ENCODE results near the gene CUL3. TPM values are rescaled to one million over a fixed set of nuclear protein-coding genes. Genes with fewer than 3 reads are reported as not detected.
"Not testable (repeated sequence)": the region's sequence is repeated elsewhere in the genome, so short reads cannot be mapped to it uniquely, and the experiment has no call there.

CUL3 gene
- total RNA-seq, 1 donor from 2014 or later, result 196 TPM

DNA sequence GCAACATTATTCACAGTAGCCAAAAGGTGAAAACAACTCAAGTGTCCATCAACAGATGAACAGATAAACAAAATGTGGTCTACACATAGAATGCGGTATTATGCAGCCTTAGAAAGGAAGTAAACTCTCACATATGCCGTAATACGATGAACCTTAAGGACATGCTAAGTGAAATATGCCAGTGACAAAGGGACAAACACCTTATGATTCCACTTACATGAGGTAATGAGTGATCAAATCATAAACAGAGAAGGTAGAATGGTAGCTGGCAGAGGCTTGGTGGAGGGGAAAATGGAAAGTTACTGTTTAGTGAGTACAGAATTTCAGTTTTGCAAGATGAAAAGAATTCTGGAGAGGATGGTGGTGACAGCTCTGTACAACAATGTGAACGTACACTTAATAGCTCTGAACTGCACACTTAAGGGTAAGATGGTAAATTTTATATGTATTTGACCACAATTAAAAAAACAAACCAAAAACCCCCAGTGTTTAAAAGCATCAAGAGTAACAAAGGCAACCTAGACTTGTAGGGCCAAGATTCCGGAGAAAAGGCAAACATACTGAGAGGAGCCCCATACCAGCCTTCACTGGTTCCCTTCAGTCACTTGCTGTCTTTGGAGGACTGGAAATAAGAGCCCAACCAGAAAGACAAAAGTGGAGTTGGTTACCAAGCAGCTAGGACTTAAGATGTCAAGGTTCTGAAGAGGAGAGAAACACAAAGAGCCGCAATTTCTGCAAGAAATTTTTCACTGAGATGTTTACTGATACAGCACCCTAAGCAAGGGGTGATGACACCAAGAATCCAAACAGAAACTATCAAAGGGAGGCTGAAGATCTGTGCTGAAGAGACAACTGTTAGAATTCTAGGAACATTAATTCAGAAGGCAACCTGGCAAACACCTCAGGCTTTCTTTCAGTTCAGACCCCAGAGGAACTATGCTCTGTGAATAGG is 61.3 kb downstream of the CUL3 start:
- H3K4me3 ChIP-seq, result no peak overlapping the region
- Mint-ChIP-seq H3K27me3 (ENCODE audit: insufficient read depth, low read depth) (no peaks in the 10 kb centered on the region), H3K36me3 (peaks cover 44% of the 10 kb centered on the region), H3K4me3 (no peak overlapping the region), H3K27ac (no peak overlapping the region), H3K4me1 (peaks cover 14% of the 10 kb centered on the region), H3K9me3 (peaks cover 6% of the 10 kb centered on the region)
- H3K79me2 ChIP-seq (ENCODE audit: low read depth), result peaks cover 100% of the 10 kb centered on the region
- H3K9ac ChIP-seq, result no peak overlapping the region
- no peak for DNase-seq (ENCODE audit: low spot score)
- no peak overlapping the region for H3K4me2 ChIP-seq
- no peaks in the 10 kb centered on the region for H3K27me3 ChIP-seq
- H3K36me3 ChIP-seq, result no peaks in the 10 kb centered on the region
- peaks cover 4% of the 10 kb centered on the region for H3F3A ChIP-seq (ENCODE audit: low read depth)
- H2AFZ ChIP-seq (replicated peaks), result no peak overlapping the region
- TF ChIP-seq EZH2 (IDR thresholded peaks at IDR 0.05) (no peak), EZH2phosphoT487 (IDR thresholded peaks at IDR 0.05) (no peak), CTCF (IDR thresholded peaks at IDR 0.05) (no peak)
- H3K9me3 ChIP-seq (ENCODE audit: low read depth), result no peaks in the 10 kb centered on the region
- H4K20me1 ChIP-seq (ENCODE audit: low read depth), result peaks cover 40% of the 10 kb centered on the region
- peaks cover 14% of the 10 kb centered on the region for H3K4me1 ChIP-seq
- H3K27ac ChIP-seq, result peak overlapping the region; percentile 31

- H3K27me3 ChIP-seq; H2AFZ ChIP-seq (replicated peaks); H3K4me2 ChIP-seq; H3K27me3 Mint-ChIP-seq (ENCODE audit: insufficient read depth, low read depth); H3K4me1 ChIP-seq; H3K9ac ChIP-seq; H3K27ac Mint-ChIP-seq; H3K36me3 ChIP-seq; H3K9me3 ChIP-seq (ENCODE audit: low read depth); H3K4me1 Mint-ChIP-seq; H3K9me3 Mint-ChIP-seq; H3K27ac ChIP-seq; H3K4me3 Mint-ChIP-seq; H3F3A ChIP-seq (ENCODE audit: low read depth); DNase-seq (ENCODE audit: low spot score); H3K4me3 ChIP-seq: not testable (repeated sequence)
- H3K79me2 ChIP-seq (ENCODE audit: low read depth), result peaks cover 100% of the 10 kb centered on the region
- H4K20me1 ChIP-seq (ENCODE audit: low read depth), result peaks cover 30% of the 10 kb centered on the region
- H3K36me3 Mint-ChIP-seq, result peaks cover 42% of the 10 kb centered on the region
Observed at GRCh38 chr2:224522483-224522882, 62.7 kb downstream of the CUL3 start.

DNA sequence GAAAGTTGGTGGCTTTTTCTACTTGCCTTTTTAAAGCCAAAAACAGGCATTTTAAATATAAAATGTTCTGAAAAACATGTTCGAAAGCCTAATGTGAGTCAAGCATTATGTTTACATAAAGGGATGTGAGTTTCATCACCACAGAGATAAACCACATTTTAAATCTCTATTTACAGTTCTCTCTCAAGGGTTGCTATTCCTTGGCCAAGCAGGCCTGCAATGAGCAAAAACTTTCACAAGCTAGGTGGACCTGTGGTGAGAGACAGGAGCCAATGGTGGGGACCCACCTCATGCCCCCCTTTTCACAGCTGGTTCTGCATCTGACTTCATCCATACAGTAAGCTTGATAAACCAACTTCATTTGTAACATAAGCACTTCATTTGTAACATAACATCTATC is 65.1 kb downstream of the CUL3 start:
- peaks cover 100% of the 10 kb centered on the region for H3K79me2 ChIP-seq (ENCODE audit: low read depth)
- no peak overlapping the region for H3K27ac ChIP-seq
- Mint-ChIP-seq H3K4me3 (no peak overlapping the region), H3K4me1 (no peaks in the 10 kb centered on the region), H3K27ac (no peak overlapping the region), H3K27me3 (ENCODE audit: insufficient read depth, low read depth) (no peaks in the 10 kb centered on the region), H3K9me3 (peaks cover 8% of the 10 kb centered on the region), H3K36me3 (peaks cover 42% of the 10 kb centered on the region)
- H3K4me1 ChIP-seq, result peaks cover 6% of the 10 kb centered on the region
- peaks cover 15% of the 10 kb centered on the region for H4K20me1 ChIP-seq (ENCODE audit: low read depth)
- H3F3A ChIP-seq (ENCODE audit: low read depth), result peaks cover 4% of the 10 kb centered on the region
- TF ChIP-seq EZH2phosphoT487 (IDR thresholded peaks at IDR 0.05), result no peak
- no peak for TF ChIP-seq CTCF (IDR thresholded peaks at IDR 0.05)
- no peak for TF ChIP-seq EZH2 (IDR thresholded peaks at IDR 0.05)
- H3K27me3 ChIP-seq, result no peaks in the 10 kb centered on the region
- no peak for DNase-seq (ENCODE audit: low spot score)
- no peak overlapping the region for H3K4me3 ChIP-seq
- no peak overlapping the region for H2AFZ ChIP-seq (replicated peaks)
- H3K9ac ChIP-seq, result no peak overlapping the region
- no peaks in the 10 kb centered on the region for H3K36me3 ChIP-seq
- no peaks in the 10 kb centered on the region for H3K9me3 ChIP-seq (ENCODE audit: low read depth)
- no peak overlapping the region for H3K4me2 ChIP-seq

All from neural progenitor cell (in vitro differentiated cells).